Measurements from ENCODE around the gene HOXB9.
A peak's percentile ranks its signal among the peaks of the same experiment; 100 is the strongest.

HOXB9 gene

DNA sequence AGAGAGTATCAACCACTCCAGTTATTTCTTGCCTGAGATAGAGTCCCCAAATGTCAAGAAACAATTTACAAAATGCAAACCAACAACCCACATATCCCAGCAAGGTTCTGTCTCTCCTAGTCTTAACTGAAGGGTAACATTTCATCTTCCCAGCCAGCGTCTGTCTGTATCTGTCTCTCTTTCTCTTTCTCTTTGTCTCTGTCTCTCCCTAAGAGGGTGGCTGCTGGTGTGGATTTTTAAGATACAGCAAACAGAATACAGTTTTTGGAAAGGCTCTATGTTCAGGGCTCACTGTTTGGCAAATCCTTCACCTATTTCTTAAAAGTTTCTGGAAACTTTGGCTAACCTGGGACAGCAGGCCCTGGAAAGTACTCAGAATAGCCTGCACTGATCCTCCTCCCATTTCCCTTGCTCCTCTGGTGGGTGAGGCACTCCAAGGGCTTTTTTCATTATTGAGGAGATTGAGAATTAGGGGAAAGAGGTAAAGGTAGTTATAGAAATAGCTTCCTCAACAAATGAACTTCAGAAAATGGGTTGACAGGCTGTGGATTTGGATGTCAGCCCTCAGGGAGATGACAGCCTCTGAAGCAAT, 54.2 kb downstream of the HOXB9 start:
- TF ChIP-seq, protein P1, sequence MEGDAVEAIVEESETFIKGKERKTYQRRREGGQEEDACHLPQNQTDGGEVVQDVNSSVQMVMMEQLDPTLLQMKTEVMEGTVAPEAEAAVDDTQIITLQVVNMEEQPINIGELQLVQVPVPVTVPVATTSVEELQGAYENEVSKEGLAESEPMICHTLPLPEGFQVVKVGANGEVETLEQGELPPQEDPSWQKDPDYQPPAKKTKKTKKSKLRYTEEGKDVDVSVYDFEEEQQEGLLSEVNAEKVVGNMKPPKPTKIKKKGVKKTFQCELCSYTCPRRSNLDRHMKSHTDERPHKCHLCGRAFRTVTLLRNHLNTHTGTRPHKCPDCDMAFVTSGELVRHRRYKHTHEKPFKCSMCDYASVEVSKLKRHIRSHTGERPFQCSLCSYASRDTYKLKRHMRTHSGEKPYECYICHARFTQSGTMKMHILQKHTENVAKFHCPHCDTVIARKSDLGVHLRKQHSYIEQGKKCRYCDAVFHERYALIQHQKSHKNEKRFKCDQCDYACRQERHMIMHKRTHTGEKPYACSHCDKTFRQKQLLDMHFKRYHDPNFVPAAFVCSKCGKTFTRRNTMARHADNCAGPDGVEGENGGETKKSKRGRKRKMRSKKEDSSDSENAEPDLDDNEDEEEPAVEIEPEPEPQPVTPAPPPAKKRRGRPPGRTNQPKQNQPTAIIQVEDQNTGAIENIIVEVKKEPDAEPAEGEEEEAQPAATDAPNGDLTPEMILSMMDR (IDR thresholded peaks at IDR 0.05; ENCODE audit: low read depth, low read length, missing control alignments) = no peak
- DNase-seq (ENCODE audit: low read depth) = no peak
- H3K4me3 ChIP-seq (ENCODE audit: low read depth, low read length) = peak overlapping the region; percentile 82
- in situ Hi-C loops (cut with HindIII; ENCODE audit: low sequenced_read_pairs) = no loop called here

All from astrocyte of the cerebellum (primary cell).